Neural cell (in vitro differentiated cells): ENCODE data around the gene ELOVL2.

Experiments
- SMC3 ChIP-seq: fragments of 450-650 bp; conservative IDR thresholded peaks from 2 replicates; pipeline ENCODE4 v1.6.1; 2014; ENCODE audit warnings: antibody characterized with exemption, mild to moderate bottlenecking, moderate library complexity; ENCODE audit not compliant: poor library complexity
- TF ChIP-seq, protein P1 (sequence below): IDR thresholded peaks from 2 replicates; pipeline ENCODE4 v1.6.1; 2012; ENCODE audit warnings: borderline replicate concordance

DNA sequence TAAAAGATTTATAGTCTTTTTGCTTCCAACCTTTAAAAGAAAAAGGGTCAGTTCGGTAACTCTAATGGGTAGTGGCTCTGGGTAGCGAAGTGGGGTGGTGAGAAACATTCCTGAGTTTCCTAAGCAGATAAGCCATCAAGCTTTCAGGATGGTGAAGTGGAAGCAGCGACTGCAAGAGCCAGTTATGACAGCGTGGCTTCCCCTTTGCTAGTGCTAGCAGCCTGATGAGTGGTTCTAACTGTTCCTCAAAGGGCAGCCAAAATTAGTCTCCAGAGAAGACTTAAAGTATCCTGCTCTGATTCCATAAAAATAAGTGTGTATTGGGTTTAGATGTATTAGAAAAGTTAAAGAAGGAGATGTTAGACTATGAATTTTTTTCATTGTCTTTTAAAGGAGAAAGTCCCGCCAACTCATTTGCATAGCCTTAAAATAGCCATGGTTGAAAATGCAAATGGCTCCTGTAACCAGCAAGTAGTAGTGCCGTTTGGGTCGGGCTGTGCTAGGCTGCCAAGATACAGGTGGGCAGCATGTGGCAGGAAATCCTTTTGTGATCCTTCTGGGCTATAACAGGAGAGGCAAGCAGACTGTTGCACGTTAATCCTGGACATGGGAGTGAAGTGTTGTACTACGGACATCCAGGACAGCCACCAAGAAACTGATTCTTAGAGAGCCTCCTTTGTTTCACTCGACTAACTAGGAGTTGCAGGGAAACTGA lies 18.0 kb downstream of the ELOVL2 start:
- TF ChIP-seq, protein P1, sequence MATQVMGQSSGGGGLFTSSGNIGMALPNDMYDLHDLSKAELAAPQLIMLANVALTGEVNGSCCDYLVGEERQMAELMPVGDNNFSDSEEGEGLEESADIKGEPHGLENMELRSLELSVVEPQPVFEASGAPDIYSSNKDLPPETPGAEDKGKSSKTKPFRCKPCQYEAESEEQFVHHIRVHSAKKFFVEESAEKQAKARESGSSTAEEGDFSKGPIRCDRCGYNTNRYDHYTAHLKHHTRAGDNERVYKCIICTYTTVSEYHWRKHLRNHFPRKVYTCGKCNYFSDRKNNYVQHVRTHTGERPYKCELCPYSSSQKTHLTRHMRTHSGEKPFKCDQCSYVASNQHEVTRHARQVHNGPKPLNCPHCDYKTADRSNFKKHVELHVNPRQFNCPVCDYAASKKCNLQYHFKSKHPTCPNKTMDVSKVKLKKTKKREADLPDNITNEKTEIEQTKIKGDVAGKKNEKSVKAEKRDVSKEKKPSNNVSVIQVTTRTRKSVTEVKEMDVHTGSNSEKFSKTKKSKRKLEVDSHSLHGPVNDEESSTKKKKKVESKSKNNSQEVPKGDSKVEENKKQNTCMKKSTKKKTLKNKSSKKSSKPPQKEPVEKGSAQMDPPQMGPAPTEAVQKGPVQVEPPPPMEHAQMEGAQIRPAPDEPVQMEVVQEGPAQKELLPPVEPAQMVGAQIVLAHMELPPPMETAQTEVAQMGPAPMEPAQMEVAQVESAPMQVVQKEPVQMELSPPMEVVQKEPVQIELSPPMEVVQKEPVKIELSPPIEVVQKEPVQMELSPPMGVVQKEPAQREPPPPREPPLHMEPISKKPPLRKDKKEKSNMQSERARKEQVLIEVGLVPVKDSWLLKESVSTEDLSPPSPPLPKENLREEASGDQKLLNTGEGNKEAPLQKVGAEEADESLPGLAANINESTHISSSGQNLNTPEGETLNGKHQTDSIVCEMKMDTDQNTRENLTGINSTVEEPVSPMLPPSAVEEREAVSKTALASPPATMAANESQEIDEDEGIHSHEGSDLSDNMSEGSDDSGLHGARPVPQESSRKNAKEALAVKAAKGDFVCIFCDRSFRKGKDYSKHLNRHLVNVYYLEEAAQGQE = no peak
- no peak for TF ChIP-seq SMC3
